OCI-LY7 (cell line): Measurements from ENCODE around the gene RASD1. TPM values are rescaled to one million over a fixed set of nuclear protein-coding genes. Genes with fewer than 3 reads are reported as not detected.

ENCODE experiments used
- BruUV-seq: library from RNA; stranded (reverse); fragments of 400-500 nt; replicated peaks from 2 replicates; lab custom pipeline; 2021; lab: Mats Ljungman, UMichigan
- CTCF ChIA-PET: fragments of 300-600 bp; sonication (Branson Sonifier 250); formaldehyde crosslinking; loops from one replicate; lab custom pipeline; 2022; ENCODE audit warnings: antibody characterized with exemption; ENCODE audit not compliant: unreplicated experiment; lab: Charles Lee
- POLR2A ChIA-PET: fragments of 300-600 bp; sonication (Branson Sonifier 250); formaldehyde crosslinking; loops from one replicate; lab custom pipeline; 2022; ENCODE audit warnings: antibody characterized with exemption; lab: Charles Lee
- DNase-seq: peaks from one replicate; pipeline ENCODE4 v3.0.0-alpha.2; 2015; ENCODE audit warnings: low spot score
- H2AFZ ChIP-seq: fragments of 200-600 bp; sonication (generic), shearing (Covaris generic); 2 replicates; pipeline ENCODE4 v1.6.1; 2014; ENCODE audit warnings: mild to moderate bottlenecking, antibody characterized with exemption, low read length, moderate library complexity
- H3K27ac ChIP-seq: fragments of 200-600 bp; sonication (generic); 2 replicates; pipeline ENCODE4 v1.5.1; 2014; ENCODE audit warnings: mixed run types, low read depth, mild to moderate bottlenecking, moderate library complexity, low read length, inconsistent platforms; ENCODE audit not compliant: poor library complexity, severe bottlenecking
- H3K36me3 ChIP-seq: fragments of 200-600 bp; sonication (generic); 2 replicates; pipeline ENCODE4 v1.6.1; 2014; ENCODE audit warnings: mild to moderate bottlenecking, antibody characterized with exemption, low read length, moderate library complexity, mixed read lengths; ENCODE audit not compliant: insufficient read depth
- H3K4me1 ChIP-seq: fragments of 200-600 bp; sonication (generic); 2 replicates; pipeline ENCODE4 v1.5.1; 2014; ENCODE audit warnings: mild to moderate bottlenecking, low read length; ENCODE audit not compliant: insufficient read depth, poor library complexity, severe bottlenecking
- H3K4me2 ChIP-seq: fragments of 200-600 bp; sonication (generic); 2 replicates; pipeline ENCODE4 v1.6.1; 2014; ENCODE audit warnings: mild to moderate bottlenecking, low read length
- H3K4me3 ChIP-seq: fragments of 200-600 bp; sonication (generic); 2 replicates; pipeline ENCODE4 v1.5.1; 2014; ENCODE audit warnings: mild to moderate bottlenecking, low read depth, low read length; ENCODE audit not compliant: poor library complexity, severe bottlenecking
- H3K79me2 ChIP-seq: fragments of 200-600 bp; sonication (generic); 2 replicates; pipeline ENCODE4 v1.6.1; 2016; ENCODE audit warnings: low read depth, mild to moderate bottlenecking, low read length, moderate library complexity, mixed read lengths; ENCODE audit not compliant: insufficient read depth
- H3K9me2 ChIP-seq: fragments of 200-600 bp; sonication (generic); 2 replicates; pipeline ENCODE4 v1.6.1; 2016; ENCODE audit warnings: mild to moderate bottlenecking, low read length, mixed read lengths; ENCODE audit not compliant: insufficient read depth
- H3K9me3 ChIP-seq: fragments of 200-600 bp; sonication (generic); 2 replicates; pipeline ENCODE4 v1.6.1; 2014; ENCODE audit warnings: mild to moderate bottlenecking, mixed run types, low read length, mixed read lengths
- H4K20me1 ChIP-seq: fragments of 200-600 bp; sonication (generic); 2 replicates; pipeline ENCODE4 v1.6.1; 2014; ENCODE audit warnings: mild to moderate bottlenecking, antibody characterized with exemption, low read length, moderate library complexity, mixed read lengths; ENCODE audit not compliant: insufficient read depth
- CTCF ChIP-seq: fragments of 200-600 bp; sonication (generic); conservative IDR thresholded peaks from 2 replicates; pipeline ENCODE4 v1.5.1; 2014; ENCODE audit warnings: mild to moderate bottlenecking, antibody characterized with exemption, low read length, moderate library complexity, mixed read lengths
- EZH2phosphoT487 ChIP-seq: fragments of 200-600 bp; sonication (generic); IDR thresholded peaks from 2 replicates; pipeline ENCODE4 v1.6.1; 2018; ENCODE audit warnings: low read depth, borderline replicate concordance, mild to moderate bottlenecking, mixed run types, antibody characterized with exemption, low read length, moderate library complexity, mixed read lengths
- intact Hi-C: fragments of 100-400 bp; cut with micrococcal nuclease; formaldehyde crosslinking; loops from one replicate; pipeline ENCODE4 v1.10.0; 2022; ENCODE audit not compliant: unreplicated experiment
- total RNA-seq, 2 experiments: library from RNA; depleted of rRNA in 1 of 2; stranded (reverse); fragments of >200 nt in 1 of 2; shearing (Covaris generic) in 1 of 2; gene quantifications; 2 replicates each; pipeline ENCODE4 v1.2.3, GENCODE V29; 2014 to 2022

The RASD1 gene
- total RNA-seq, 2 experiments from 2014 or later: 0.19 TPM; not detected in 1

GRCh38 chr17:17447264-17447663, 48.9 kb downstream of the RASD1 start:
- no peaks in the 10 kb centered on the region for H3K36me3 ChIP-seq
- DNase-seq: no peak
- peaks cover 11% of the 10 kb centered on the region for H3K4me1 ChIP-seq
- H3K4me3 ChIP-seq: no peak overlapping the region
- intact Hi-C loops: no loop called here
- H3K9me3 ChIP-seq: no peaks in the 10 kb centered on the region
- H3K79me2 ChIP-seq: no peaks in the 10 kb centered on the region
- H2AFZ ChIP-seq: no peak overlapping the region
- no peaks in the 10 kb centered on the region for H4K20me1 ChIP-seq
- TF ChIP-seq CTCF (no peak), EZH2phosphoT487 (no peak)
- ChIA-PET CTCF (no interaction called here), POLR2A (no interaction called here)
- H3K9me2 ChIP-seq: no peaks in the 10 kb centered on the region
- H3K4me2 ChIP-seq: no peak overlapping the region
- H3K27ac ChIP-seq: no peak overlapping the region
- no TSS peak for BruUV-seq

GRCh38 chr17:17446666-17447155, 49.5 kb downstream of the RASD1 start:
- Histone ChIP-seq H3K4me1 (peaks cover 11% of the 10 kb centered on the region), H3K4me3 (no peak overlapping the region), H3K79me2 (no peaks in the 10 kb centered on the region), H3K27ac (no peak overlapping the region), H4K20me1 (no peaks in the 10 kb centered on the region), H3K4me2 (no peak overlapping the region), H3K36me3 (no peaks in the 10 kb centered on the region), H3K9me2 (no peaks in the 10 kb centered on the region), H2AFZ (no peak overlapping the region), H3K9me3 (no peaks in the 10 kb centered on the region)
- no peak for TF ChIP-seq CTCF
- no peak for TF ChIP-seq EZH2phosphoT487
- intact Hi-C loops: no loop called here
- DNase-seq: no peak
- no TSS peak for BruUV-seq
- ChIA-PET CTCF (no interaction called here), POLR2A (no interaction called here)

GRCh38 chr17:17445925-17446665, 50.1 kb downstream of the RASD1 start:
- H3K4me2 ChIP-seq: no peak overlapping the region

More at GRCh38 chr17:17445925-17446665, 50.1 kb downstream of the RASD1 start:
- H3K79me2 ChIP-seq: no peaks in the 10 kb centered on the region
- H2AFZ ChIP-seq: no peak overlapping the region
- H3K9me2 ChIP-seq: no peaks in the 10 kb centered on the region
- H3K4me1 ChIP-seq: peaks cover 11% of the 10 kb centered on the region
- no peak for DNase-seq
- no peaks in the 10 kb centered on the region for H3K9me3 ChIP-seq
- intact Hi-C loops: no loop called here
- BruUV-seq: no TSS peak
- ChIA-PET CTCF (no interaction called here), POLR2A (no interaction called here)
- no peak overlapping the region for H3K4me3 ChIP-seq
- TF ChIP-seq CTCF (no peak), EZH2phosphoT487 (no peak)
- no peaks in the 10 kb centered on the region for H3K36me3 ChIP-seq
- H3K27ac ChIP-seq: no peak overlapping the region
- no peaks in the 10 kb centered on the region for H4K20me1 ChIP-seq
